ENCODE measurements around the gene NCAPD2.

DNA sequence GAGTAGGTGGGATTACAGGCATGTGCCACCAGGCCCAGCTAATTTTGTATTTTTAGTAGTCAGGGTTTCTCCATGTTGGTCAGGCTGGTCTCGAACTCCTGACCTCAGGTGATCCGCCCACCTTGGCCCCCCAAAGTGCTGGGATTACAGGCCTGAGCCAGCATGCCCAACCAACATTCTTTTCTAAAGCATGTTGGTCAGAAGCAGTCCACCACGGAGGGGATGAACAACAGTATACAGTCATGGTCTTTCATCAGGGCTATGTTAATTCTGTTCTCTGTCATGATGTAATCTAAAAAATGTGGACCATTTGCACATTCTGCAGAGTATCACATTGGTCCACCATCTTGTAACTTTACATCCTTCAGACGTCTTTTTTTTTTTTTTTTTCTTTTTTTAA is 4.5 kb upstream of the NCAPD2 start:
- TF ChIP-seq, protein P1, sequence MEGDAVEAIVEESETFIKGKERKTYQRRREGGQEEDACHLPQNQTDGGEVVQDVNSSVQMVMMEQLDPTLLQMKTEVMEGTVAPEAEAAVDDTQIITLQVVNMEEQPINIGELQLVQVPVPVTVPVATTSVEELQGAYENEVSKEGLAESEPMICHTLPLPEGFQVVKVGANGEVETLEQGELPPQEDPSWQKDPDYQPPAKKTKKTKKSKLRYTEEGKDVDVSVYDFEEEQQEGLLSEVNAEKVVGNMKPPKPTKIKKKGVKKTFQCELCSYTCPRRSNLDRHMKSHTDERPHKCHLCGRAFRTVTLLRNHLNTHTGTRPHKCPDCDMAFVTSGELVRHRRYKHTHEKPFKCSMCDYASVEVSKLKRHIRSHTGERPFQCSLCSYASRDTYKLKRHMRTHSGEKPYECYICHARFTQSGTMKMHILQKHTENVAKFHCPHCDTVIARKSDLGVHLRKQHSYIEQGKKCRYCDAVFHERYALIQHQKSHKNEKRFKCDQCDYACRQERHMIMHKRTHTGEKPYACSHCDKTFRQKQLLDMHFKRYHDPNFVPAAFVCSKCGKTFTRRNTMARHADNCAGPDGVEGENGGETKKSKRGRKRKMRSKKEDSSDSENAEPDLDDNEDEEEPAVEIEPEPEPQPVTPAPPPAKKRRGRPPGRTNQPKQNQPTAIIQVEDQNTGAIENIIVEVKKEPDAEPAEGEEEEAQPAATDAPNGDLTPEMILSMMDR (conservative IDR thresholded peaks at IDR 0.05 in 1 of 2, IDR thresholded peaks at IDR 0.05 in 1 of 2; ENCODE audit: extremely low read depth in 1 of 2, insufficient read depth in 1 of 2, low read depth in 1 of 2, low read length in 2 of 2), result no peak
- TF ChIP-seq EZH2 (IDR thresholded peaks at IDR 0.05; ENCODE audit: borderline replicate concordance, low read length), result no peak

All from mammary epithelial cell (primary cell).